Adipocyte (in vitro differentiated cells): ENCODE data around the gene HHATL.

Experiments used
- DNase-seq: peaks from one replicate; pipeline ENCODE4 v3.0.0-alpha.2; 2015; ENCODE audit warnings: low read depth
- H3K27me3 ChIP-seq: replicated peaks from 2 replicates; pipeline ENCODE4 v1.7.0; 2013; ENCODE audit warnings: mild to moderate bottlenecking, low read length, moderate library complexity; ENCODE audit not compliant: control insufficient read depth, insufficient read depth
- H3K36me3 ChIP-seq: 2 replicates; pipeline ENCODE4 v1.7.0; 2013; ENCODE audit warnings: low read length, mild to moderate bottlenecking, moderate library complexity; ENCODE audit not compliant: control insufficient read depth, insufficient read depth, severe bottlenecking
- H3K4me1 ChIP-seq: 2 replicates; pipeline ENCODE4 v1.7.0; 2013; ENCODE audit warnings: mild to moderate bottlenecking, low read length, moderate library complexity; ENCODE audit not compliant: control insufficient read depth, insufficient read depth
- H3K4me3 ChIP-seq: 2 replicates; pipeline ENCODE4 v1.7.0; 2013; ENCODE audit warnings: mild to moderate bottlenecking, low read length, moderate library complexity
- H3K9ac ChIP-seq: 2 replicates; pipeline ENCODE4 v1.7.0; 2013; ENCODE audit warnings: mild to moderate bottlenecking, low read length, moderate library complexity
- H3K9me3 ChIP-seq: 2 replicates; pipeline ENCODE4 v1.7.0; 2013; ENCODE audit warnings: mild to moderate bottlenecking, low read length, moderate library complexity; ENCODE audit not compliant: control insufficient read depth

Gene HHATL, protein sequence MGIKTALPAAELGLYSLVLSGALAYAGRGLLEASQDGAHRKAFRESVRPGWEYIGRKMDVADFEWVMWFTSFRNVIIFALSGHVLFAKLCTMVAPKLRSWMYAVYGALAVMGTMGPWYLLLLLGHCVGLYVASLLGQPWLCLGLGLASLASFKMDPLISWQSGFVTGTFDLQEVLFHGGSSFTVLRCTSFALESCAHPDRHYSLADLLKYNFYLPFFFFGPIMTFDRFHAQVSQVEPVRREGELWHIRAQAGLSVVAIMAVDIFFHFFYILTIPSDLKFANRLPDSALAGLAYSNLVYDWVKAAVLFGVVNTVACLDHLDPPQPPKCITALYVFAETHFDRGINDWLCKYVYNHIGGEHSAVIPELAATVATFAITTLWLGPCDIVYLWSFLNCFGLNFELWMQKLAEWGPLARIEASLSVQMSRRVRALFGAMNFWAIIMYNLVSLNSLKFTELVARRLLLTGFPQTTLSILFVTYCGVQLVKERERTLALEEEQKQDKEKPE

DNA sequence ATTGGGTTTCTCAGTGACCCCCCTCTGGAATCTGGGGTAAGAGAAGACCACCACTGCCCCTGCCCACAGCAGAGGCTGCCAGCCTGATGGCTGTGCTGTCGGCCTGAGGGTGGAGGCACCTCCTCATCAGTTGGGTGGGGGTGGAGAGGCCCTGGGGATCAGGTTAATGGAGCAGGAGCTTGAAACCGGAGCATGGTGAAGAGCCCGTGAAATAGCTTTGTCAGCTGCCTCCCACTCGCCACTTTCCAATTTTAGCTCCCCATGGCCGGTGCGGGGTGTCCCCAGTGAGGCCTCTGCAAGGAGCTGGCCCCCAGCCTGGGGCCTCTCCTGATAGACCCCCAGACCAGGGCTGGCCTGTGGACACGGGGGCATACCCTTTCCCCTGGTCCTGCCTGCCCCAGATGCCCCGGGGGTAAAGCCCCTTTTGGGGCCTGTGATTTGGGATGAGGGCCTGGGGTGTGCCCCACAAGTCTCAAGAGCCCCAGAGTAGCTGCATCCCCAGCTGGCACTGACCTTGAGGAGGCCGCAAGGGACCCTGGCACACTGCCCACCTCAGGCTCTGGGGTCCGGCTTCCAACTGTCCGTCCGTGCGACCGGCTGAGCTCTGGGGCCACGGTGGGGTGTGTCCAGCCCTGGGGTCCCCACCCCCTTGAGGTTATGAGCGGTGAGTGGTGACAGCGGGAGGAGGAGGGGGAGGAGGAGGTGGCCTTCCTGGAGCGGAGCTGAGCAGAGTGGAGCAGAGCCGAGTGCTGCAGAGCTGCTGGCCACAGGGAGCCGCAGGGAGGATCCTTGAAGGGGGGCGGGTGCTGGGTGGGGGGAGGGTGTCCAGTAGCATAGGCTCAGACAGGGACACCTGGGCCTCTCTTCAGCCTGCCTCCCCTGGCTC is at the start of gene HHATL:
HHATL (minus strand) TSS at position 733 of the 886 bp plus-strand sequence. CDS start 1,972 bp downstream, outside the sequence.
- DNase-seq = no peak
- no peaks in the 10 kb centered on the region for H3K9me3 ChIP-seq
- H3K36me3 ChIP-seq = no peaks in the 10 kb centered on the region
- no peak within 1 kb of the TSS for H3K4me3 ChIP-seq
- H3K27me3 ChIP-seq = peaks cover 45% of the 10 kb centered on the region
- H3K9ac ChIP-seq = no peak within 1 kb of the TSS
- no peaks in the 10 kb centered on the region for H3K4me1 ChIP-seq

DNA sequence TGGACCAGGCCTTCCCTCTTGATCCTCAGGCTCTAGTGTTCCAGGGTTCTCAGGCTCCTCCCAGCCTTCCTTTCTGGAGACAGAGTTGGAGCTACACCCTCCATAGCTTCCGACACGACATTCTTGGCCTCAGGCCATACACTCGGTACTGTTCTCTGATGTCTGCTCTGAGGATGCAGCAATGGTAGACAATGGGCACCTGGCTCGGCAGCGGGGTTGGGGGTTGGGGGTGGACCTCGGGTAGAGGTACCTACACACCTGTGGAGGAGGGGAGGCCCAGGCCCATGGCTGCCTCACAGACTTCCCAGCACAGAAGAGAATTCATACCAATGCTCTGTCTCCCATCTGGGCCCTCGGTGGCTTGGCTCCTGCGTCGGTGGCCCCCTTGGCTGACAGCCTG is 49.0 kb upstream of the HHATL start:
- Histone ChIP-seq H3K9me3 (no peaks in the 10 kb centered on the region), H3K4me1 (peaks cover 14% of the 10 kb centered on the region), H3K36me3 (no peaks in the 10 kb centered on the region), H3K9ac (no peak overlapping the region), H3K4me3 (no peak overlapping the region), H3K27me3 (no peaks in the 10 kb centered on the region)
- no peak for DNase-seq

DNA sequence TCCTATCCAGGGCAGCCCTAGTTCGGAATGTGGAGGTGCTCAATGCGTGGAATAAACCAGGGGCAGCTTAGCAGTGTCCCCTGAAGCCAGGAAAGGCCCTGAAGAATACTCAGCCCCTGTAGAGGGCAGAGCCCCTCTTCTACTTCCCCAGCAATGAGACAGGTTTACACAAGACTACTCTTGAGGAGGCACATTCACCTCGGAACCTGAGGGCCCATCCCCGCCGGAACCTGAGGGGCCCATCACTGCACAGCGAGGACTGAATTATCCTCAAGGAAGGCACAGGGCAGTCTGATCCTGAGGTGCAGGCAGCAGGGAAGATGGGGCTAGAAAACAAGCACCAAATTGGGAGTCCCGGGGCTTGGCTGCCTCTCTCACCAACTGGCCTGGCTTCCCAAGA is 48.2 kb upstream of the HHATL start:
- H3K4me3 ChIP-seq = no peak overlapping the region
- no peaks in the 10 kb centered on the region for H3K9me3 ChIP-seq
- H3K36me3 ChIP-seq = no peaks in the 10 kb centered on the region
- no peaks in the 10 kb centered on the region for H3K27me3 ChIP-seq
- H3K9ac ChIP-seq = no peak overlapping the region
- no peak for DNase-seq
- peaks cover 14% of the 10 kb centered on the region for H3K4me1 ChIP-seq

DNA sequence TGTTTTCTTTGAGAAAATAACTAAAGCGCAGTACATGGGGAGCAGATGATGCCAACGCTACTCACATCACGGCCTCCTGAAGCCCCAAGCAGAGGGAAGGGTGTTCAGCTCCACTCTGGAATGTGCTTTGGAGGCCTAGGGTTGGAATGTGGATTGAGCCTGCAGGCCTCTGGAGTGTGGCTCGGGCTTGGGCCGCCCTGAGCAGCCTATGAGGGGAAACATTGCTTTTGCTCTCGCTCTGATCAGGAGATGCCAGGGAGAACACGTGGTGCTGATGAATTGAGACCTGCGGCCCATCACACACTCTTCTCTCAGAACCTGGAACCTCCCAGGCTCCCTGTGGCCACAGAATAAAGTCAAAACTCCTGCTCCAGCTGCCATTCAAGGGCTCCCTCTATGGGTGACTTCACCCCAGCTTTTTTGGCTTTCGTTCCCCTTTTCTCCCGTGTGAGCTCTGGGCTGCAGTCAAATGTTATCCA is 47.2 kb upstream of the HHATL start:
- peak; percentile 61 for DNase-seq

DNA sequence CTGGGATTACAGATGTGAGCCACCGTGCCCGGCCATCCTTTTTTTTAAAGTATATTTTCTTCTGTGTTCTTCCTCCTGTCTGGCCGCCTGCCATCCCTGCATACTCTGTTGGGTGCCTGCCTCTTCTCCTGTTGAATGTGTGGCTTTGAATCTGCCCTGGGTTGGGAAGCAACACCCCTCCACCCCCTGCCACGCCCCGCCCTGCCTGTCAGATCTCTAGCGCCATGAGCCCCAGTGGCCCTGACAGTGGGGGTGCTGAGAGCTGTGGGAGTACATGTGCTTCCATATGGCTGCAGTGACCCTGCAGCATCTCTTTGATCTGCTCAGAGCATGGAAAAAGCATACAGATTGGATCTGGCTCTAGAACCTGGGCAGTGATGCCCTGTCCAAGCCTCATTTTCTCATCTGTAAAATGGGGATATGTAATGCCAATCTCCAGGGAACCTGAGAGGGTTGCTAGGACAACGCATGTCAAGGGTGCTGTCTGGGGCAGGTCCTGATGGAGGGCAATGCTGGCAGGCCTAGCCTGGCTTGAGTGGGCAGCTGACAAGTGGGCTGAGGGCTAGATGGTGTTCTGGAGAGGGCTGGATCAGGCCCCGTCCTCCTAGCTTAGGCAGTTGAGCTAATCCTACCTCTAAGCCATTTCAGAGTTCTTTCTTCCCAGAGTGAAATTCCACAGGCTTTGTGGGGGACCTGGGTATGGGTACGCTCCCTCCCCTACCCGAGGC is 46.6 kb upstream of the HHATL start:
- DNase-seq = no peak
- H3K9me3 ChIP-seq = no peaks in the 10 kb centered on the region
- H3K27me3 ChIP-seq = no peaks in the 10 kb centered on the region
- no peaks in the 10 kb centered on the region for H3K36me3 ChIP-seq
- H3K4me1 ChIP-seq = peaks cover 9% of the 10 kb centered on the region
- H3K9ac ChIP-seq = peak overlapping the region; percentile 5
- H3K4me3 ChIP-seq = no peak overlapping the region

More for the DNA sequence above, 47.2 kb upstream of the HHATL start:
- H3K4me3 ChIP-seq = no peak overlapping the region
- no peaks in the 10 kb centered on the region for H3K36me3 ChIP-seq
- peaks cover 9% of the 10 kb centered on the region for H3K4me1 ChIP-seq
- H3K9me3 ChIP-seq = no peaks in the 10 kb centered on the region
- no peaks in the 10 kb centered on the region for H3K27me3 ChIP-seq
- peak overlapping the region; percentile 5 for H3K9ac ChIP-seq

DNA sequence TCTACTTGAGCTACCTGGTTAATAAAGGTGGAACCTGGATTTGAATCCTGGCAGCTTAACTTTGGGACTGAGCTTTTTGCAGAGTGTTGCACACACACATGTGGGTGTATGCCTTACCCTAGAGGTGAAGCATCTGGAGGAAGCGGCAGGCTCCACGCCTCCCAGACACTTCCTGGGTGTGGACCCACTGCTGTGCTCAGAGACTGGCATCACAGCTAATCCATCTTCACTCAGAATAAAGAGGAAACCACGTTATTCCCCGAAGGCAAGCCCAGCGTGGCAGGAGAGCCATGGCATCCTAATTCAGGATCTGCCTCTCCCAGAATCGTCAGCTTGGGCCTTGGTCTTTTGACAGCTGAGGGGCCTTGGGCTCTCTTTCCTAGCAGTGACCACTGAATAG is 45.0 kb upstream of the HHATL start:
- no peaks in the 10 kb centered on the region for H3K27me3 ChIP-seq
- no peak overlapping the region for H3K9ac ChIP-seq
- H3K9me3 ChIP-seq = no peaks in the 10 kb centered on the region
- no peak for DNase-seq
- H3K4me3 ChIP-seq = no peak overlapping the region
- H3K4me1 ChIP-seq = peaks cover 9% of the 10 kb centered on the region
- H3K36me3 ChIP-seq = no peaks in the 10 kb centered on the region

DNA sequence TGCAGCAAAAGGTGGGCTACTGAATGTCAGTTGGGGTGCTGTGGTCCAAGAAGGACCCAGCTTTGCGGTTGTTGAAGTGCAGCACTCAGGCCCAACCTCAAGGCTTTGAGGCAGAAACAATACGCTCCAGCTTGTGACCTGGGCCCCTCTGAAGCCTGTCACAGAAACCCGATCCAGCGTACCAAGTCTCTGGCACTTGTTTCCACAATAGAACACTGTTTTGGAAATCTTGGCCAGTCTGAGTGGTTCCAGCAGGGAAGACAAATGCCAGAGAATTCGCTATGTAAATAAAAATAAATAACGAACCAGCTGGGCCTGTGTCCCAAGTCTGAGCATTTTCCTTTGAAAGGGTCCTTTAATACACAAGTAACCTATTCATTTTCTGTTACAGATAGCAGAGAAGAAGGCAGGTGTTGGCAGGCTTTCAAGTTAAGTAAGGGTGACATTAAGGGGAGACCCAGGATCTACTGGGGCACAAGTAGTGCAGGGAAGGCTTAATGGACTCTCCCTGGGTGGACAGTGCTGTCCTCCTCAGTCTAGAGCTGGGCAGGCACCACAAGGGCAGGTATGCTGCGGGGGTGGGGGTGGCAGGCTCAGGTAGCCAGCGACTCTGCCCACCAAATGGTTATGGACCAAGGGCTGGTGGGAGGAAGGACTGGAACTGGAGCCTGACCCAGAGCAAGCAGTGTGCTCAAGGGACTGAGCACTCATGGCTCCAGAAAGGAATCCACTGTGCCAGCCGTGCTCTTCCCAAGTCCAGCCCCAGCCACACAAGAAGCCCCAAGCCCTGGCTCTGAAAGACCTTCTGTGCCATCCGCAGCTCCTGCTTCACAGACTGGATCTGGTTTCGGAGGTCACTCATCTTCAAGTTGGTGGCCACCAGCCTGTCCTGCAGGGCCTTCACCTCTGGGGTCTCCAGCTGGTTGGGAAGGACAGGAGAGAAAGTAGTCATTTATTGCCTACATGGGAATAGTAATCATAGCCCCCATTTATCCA is 44.2 kb upstream of the HHATL start:
- H3K4me1 ChIP-seq = peaks cover 9% of the 10 kb centered on the region
- DNase-seq = peak; percentile 87

DNA sequence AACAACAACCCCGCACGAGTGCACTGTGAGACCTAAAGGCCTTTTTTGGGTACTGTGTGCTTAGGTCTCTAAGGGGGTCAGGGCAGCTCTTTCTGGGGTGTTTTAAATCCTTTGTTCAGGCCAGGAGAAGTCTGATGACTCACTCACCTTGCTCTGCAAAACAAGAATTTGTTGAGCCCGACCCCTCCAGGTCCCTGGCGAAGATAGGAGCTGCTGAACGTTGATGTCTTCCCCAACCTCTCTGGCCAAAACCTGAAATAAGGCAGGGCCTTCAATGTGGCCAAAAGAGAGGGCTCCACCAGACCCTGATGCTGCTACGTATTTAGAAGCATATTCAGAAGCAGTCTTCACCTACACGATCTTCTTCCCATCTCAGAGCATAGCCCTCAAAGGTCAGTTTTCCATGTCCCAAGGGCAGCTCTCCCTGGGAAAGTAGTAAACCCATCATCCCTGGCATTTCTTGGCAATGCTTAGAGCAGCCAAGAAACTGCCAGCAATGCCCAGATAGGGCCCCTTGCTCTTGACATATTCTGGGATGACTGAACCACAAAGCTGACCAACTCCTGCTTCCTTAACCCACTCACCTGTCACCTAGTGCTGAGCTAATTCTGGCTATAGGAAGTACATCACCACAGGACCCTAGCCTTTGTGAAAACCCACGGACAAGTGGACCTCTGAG is 43.3 kb upstream of the HHATL start:
- Histone ChIP-seq H3K27me3 (no peaks in the 10 kb centered on the region), H3K4me3 (no peak overlapping the region), H3K4me1 (peaks cover 9% of the 10 kb centered on the region), H3K9ac (peak overlapping the region; percentile 20), H3K36me3 (no peaks in the 10 kb centered on the region), H3K9me3 (no peaks in the 10 kb centered on the region)
- DNase-seq = peak; percentile 28

More for the DNA sequence above, 44.2 kb upstream of the HHATL start:
- H3K36me3 ChIP-seq = no peaks in the 10 kb centered on the region
- no peaks in the 10 kb centered on the region for H3K9me3 ChIP-seq
- H3K4me3 ChIP-seq = no peak overlapping the region
- no peak overlapping the region for H3K9ac ChIP-seq
- no peaks in the 10 kb centered on the region for H3K27me3 ChIP-seq

DNA sequence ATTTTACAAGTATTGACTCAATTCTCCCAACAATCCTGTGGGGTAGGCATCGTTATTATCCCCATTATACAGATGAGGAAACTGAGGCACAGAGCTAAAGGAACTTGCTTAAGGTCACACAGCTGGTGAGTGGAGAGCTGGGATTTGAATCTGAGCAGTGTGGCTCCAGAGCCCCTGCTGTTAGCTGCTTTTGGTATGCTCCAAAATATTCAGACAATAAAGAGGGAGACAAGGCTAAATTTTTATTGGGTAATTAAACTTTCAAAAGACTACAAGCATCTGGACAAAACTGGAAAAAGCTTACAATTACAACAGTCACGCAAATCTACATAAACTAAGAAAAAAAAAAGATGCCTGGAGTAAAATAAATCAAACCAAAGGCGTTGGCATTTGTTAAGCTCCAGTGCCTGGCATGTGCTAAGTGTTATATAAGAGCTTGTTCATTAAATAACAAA is 42.7 kb upstream of the HHATL start:
- DNase-seq = peak; percentile 24
- Histone ChIP-seq H3K27me3 (no peaks in the 10 kb centered on the region), H3K4me3 (no peak overlapping the region), H3K9me3 (no peaks in the 10 kb centered on the region), H3K9ac (peak overlapping the region; percentile 20), H3K4me1 (peaks cover 9% of the 10 kb centered on the region), H3K36me3 (no peaks in the 10 kb centered on the region)
